Measurements from ENCODE around the gene PROM1. TPM values are rescaled to one million over a fixed set of nuclear protein-coding genes. Genes with fewer than 3 reads are reported as not detected.

The PROM1 gene
- total and polyA plus RNA-seq, 4 donors: 1.2 to 5.2 (median 3.7) TPM

GRCh38 chr4:15964159-15964558 is 119.7 kb downstream of the PROM1 start:
- no peak overlapping the region for H3K9ac ChIP-seq (ENCODE audit: low read depth in 1 of 2, low read length in 2 of 2)
- no peaks in the 10 kb centered on the region for H3K27me3 ChIP-seq (ENCODE audit: control insufficient read depth in 4 of 4, insufficient read depth in 4 of 4, low read length in 3 of 4)
- no peaks in the 10 kb centered on the region for H3K36me3 ChIP-seq (ENCODE audit: control insufficient read depth in 4 of 4, insufficient read depth in 3 of 4, low read depth in 1 of 4, low read length in 3 of 4)
- H3K4me3 ChIP-seq (ENCODE audit: low read depth in 1 of 3, low read length in 3 of 3): no peak overlapping the region
- H3K4me1 ChIP-seq (ENCODE audit: control insufficient read depth in 4 of 4, insufficient read depth in 4 of 4, low read length in 3 of 4): no peaks in the 10 kb centered on the region
- TF ChIP-seq NR2F2 (IDR thresholded peaks at IDR 0.05) (no peak), SP1 (IDR thresholded peaks at IDR 0.05) (no peak), CTCF (IDR thresholded peaks at IDR 0.05; ENCODE audit: low read depth, low read length, missing input control) (no peak), MAX (IDR thresholded peaks at IDR 0.05) (no peak), ZBTB33 (IDR thresholded peaks at IDR 0.05) (no peak), YY1 (IDR thresholded peaks at IDR 0.05) (no peak), ATF3 (IDR thresholded peaks at IDR 0.05) (no peak), HNF4G (IDR thresholded peaks at IDR 0.05) (no peak), FOXA2 (IDR thresholded peaks at IDR 0.05) (no peak), REST (IDR thresholded peaks at IDR 0.05) (no peak), EGR1 (IDR thresholded peaks at IDR 0.05; ENCODE audit: low read depth in 2 of 2) (no peak)
- DNase-seq (ENCODE audit: low spot score): no peak
- H3K27ac ChIP-seq (ENCODE audit: low read depth in 1 of 2, low read length in 2 of 2): no peak overlapping the region
- 70% methylated on average over 5 of the region's 5 CpGs for WGBS
- H3K9me3 ChIP-seq (ENCODE audit: control insufficient read depth in 4 of 4, low read length in 3 of 4): peaks cover 0 to 2% (median 0%) of the 10 kb centered on the region in 4 donors

GRCh38 chr4:15963576-15963975 is 120.2 kb downstream of the PROM1 start:
- no peak for DNase-seq (ENCODE audit: low spot score)
- no peak for TF ChIP-seq MAX (IDR thresholded peaks at IDR 0.05)
- no peak for TF ChIP-seq ZBTB33 (IDR thresholded peaks at IDR 0.05)
- no peak for TF ChIP-seq ATF3 (IDR thresholded peaks at IDR 0.05)
- no peak for TF ChIP-seq RAD21 (IDR thresholded peaks at IDR 0.05)
- TF ChIP-seq NR2F2 (IDR thresholded peaks at IDR 0.05): no peak
- TF ChIP-seq EGR1 (IDR thresholded peaks at IDR 0.05; ENCODE audit: low read depth in 2 of 2): no peak
- TF ChIP-seq FOXA2 (IDR thresholded peaks at IDR 0.05): no peak
- TF ChIP-seq FOXA1 (IDR thresholded peaks at IDR 0.05): no peak
- TF ChIP-seq HNF4A (conservative IDR thresholded peaks at IDR 0.05): no peak
- TF ChIP-seq SP1 (IDR thresholded peaks at IDR 0.05): no peak
- TF ChIP-seq TAF1 (conservative IDR thresholded peaks at IDR 0.05): no peak
- no peak for TF ChIP-seq HNF4G (IDR thresholded peaks at IDR 0.05)
- TF ChIP-seq REST (IDR thresholded peaks at IDR 0.05): no peak
- H3K27me3 ChIP-seq (ENCODE audit: control insufficient read depth in 4 of 4, insufficient read depth in 4 of 4, low read length in 3 of 4): no peaks in the 10 kb centered on the region
- no peaks in the 10 kb centered on the region for H3K36me3 ChIP-seq (ENCODE audit: control insufficient read depth in 4 of 4, insufficient read depth in 3 of 4, low read depth in 1 of 4, low read length in 3 of 4)
- H3K4me3 ChIP-seq (ENCODE audit: low read depth in 1 of 3, low read length in 3 of 3): no peak overlapping the region
- peaks cover 0 to 2% (median 0%) of the 10 kb centered on the region in 4 donors for H3K9me3 ChIP-seq (ENCODE audit: control insufficient read depth in 4 of 4, low read length in 3 of 4)
- H3K4me1 ChIP-seq (ENCODE audit: control insufficient read depth in 4 of 4, insufficient read depth in 4 of 4, low read length in 3 of 4): no peaks in the 10 kb centered on the region
- WGBS: 59% methylated on average over 4 of the region's 4 CpGs
- no peak overlapping the region for H3K9ac ChIP-seq (ENCODE audit: low read depth in 1 of 2, low read length in 2 of 2)
- H3K27ac ChIP-seq (ENCODE audit: low read depth in 1 of 2, low read length in 2 of 2): no peak overlapping the region
